A673 (cell line): Measurements from ENCODE around the gene SPSB3.
A peak's percentile ranks its signal among the peaks of the same experiment; 100 is the strongest.

ENCODE experiments used
- EZH2 ChIP-seq: fragments of 200-600 bp; sonication (generic); IDR thresholded peaks from 2 replicates; pipeline ENCODE4 v1.6.1; 2017; ENCODE audit warnings: borderline replicate concordance, low read depth, mild to moderate bottlenecking, mixed read lengths, antibody characterized with exemption, low read length; ENCODE audit not compliant: poor library complexity, severe bottlenecking
- TF ChIP-seq, protein P1 (sequence below): fragments of 300-800, 200-600 bp; sonication (generic); conservative IDR thresholded peaks from 2 replicates; pipeline ENCODE4 v1.5.1; 2017; ENCODE audit warnings: low read depth, mild to moderate bottlenecking, antibody characterized with exemption, low read length, moderate library complexity, mixed read lengths

DNA sequence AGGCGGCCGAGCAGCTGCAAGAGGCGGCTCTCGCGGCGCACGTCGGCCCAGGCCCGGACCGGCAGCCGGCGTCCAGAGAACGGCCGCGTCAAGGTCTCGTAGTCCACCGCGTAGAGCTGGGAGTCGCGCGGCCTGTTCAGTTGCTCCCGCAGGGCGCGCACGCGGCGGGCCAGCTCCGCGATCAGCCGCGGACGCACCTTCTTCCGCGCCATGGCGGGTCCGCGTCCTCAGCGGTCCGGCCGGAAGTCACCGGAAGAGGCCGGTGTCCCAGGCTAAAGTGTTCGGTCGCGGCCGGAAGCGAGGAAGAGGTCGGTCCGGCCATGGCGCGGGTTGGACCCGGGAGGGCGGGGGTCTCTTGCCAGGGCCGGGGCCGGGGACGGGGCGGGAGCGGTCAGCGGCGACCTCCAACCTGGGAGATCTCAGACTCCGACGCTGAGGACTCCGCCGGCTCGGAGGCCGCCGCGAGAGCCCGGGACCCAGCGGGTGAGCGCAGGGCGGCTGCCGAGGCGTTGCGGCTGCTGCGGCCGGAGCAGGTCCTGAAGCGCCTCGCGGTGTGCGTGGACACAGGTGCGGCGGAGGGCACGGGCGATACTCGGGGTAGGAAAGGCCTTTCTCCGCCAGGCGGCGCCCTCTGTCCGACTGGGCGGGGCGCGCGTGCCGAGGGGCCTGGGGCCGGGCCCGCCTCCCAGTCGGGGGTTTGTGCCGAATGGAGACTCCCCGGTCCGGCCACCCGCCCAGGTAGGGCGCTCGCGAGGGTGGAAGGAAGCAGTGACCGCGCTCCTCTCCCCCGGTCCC lies 9.3 kb downstream of the SPSB3 start, which contains the start of gene MRPS34:
- TF ChIP-seq, protein P1, sequence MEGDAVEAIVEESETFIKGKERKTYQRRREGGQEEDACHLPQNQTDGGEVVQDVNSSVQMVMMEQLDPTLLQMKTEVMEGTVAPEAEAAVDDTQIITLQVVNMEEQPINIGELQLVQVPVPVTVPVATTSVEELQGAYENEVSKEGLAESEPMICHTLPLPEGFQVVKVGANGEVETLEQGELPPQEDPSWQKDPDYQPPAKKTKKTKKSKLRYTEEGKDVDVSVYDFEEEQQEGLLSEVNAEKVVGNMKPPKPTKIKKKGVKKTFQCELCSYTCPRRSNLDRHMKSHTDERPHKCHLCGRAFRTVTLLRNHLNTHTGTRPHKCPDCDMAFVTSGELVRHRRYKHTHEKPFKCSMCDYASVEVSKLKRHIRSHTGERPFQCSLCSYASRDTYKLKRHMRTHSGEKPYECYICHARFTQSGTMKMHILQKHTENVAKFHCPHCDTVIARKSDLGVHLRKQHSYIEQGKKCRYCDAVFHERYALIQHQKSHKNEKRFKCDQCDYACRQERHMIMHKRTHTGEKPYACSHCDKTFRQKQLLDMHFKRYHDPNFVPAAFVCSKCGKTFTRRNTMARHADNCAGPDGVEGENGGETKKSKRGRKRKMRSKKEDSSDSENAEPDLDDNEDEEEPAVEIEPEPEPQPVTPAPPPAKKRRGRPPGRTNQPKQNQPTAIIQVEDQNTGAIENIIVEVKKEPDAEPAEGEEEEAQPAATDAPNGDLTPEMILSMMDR = peak; percentile 64
- no peak for TF ChIP-seq EZH2
